AG09319 (cell line): ENCODE data around the gene ELOVL5.
"Not testable (repeated sequence)": the region's sequence is repeated elsewhere in the genome, so short reads cannot be mapped to it uniquely, and the experiment has no call there.

Experiments used
- DNase-seq: peaks from one replicate; pipeline ENCODE4 v3.0.0-alpha.2; 2010; ENCODE audit warnings: low read depth; ENCODE audit errors: extremely low read depth
- CTCF ChIP-seq: IDR thresholded peaks from 2 replicates; pipeline ENCODE4 v1.5.1; 2011; ENCODE audit warnings: low read depth, mild to moderate bottlenecking, inconsistent platforms, low read length, moderate library complexity

The ELOVL5 gene

GRCh38 chr6:53310771-53311585, 37.8 kb downstream of the ELOVL5 start:
- no peak for DNase-seq
- no peak for TF ChIP-seq CTCF

- no peak for TF ChIP-seq CTCF
These were observed 38.8 kb downstream of the ELOVL5 start for GRCh38 chr6:53309901-53310300.

GRCh38 chr6:53309059-53309900, 39.5 kb downstream of the ELOVL5 start:
- no peak for TF ChIP-seq CTCF
- no peak for DNase-seq

More at GRCh38 chr6:53309901-53310300, 38.8 kb downstream of the ELOVL5 start:
- no peak for DNase-seq

- no peak for TF ChIP-seq CTCF
These were observed 41.9 kb downstream of the ELOVL5 start for GRCh38 chr6:53306819-53307347.

GRCh38 chr6:53306217-53306616, 42.5 kb downstream of the ELOVL5 start:
- DNase-seq: not testable (repeated sequence)

More at GRCh38 chr6:53306819-53307347, 41.9 kb downstream of the ELOVL5 start:
- DNase-seq: no peak

- not testable (repeated sequence) for DNase-seq
These were observed 43.2 kb downstream of the ELOVL5 start for GRCh38 chr6:53305506-53306005.

GRCh38 chr6:53304953-53305352, 43.8 kb downstream of the ELOVL5 start:
- not testable (repeated sequence) for DNase-seq

- no peak for TF ChIP-seq CTCF
- DNase-seq: no peak
These were observed 45.9 kb downstream of the ELOVL5 start for GRCh38 chr6:53302678-53303360.
